ENCODE data around the gene PIGQ.

Gene PIGQ

GRCh38 chr16:606656-607307 is 37.0 kb downstream of the PIGQ start:
- DNase-seq (ENCODE audit: low spot score) = no peak

GRCh38 chr16:608019-608418 is 38.3 kb downstream of the PIGQ start:
- no peak for DNase-seq (ENCODE audit: low spot score)

- no peak for DNase-seq (ENCODE audit: low spot score)
Observed at GRCh38 chr16:609316-609715, 39.5 kb downstream of the PIGQ start.

- no peak for DNase-seq (ENCODE audit: low spot score)
Observed at GRCh38 chr16:609984-610383, 40.2 kb downstream of the PIGQ start.

GRCh38 chr16:610513-611381 is 41.0 kb downstream of the PIGQ start:
- peak; percentile 93 for DNase-seq (ENCODE audit: low spot score)

- no peak for DNase-seq (ENCODE audit: low spot score)
Observed at GRCh38 chr16:615122-615521, 45.4 kb downstream of the PIGQ start.

- DNase-seq (ENCODE audit: low spot score) = no peak
Observed at GRCh38 chr16:616733-617586, 47.2 kb downstream of the PIGQ start.

GRCh38 chr16:617855-618254 is 48.1 kb downstream of the PIGQ start:
- DNase-seq (ENCODE audit: low spot score) = no peak

GRCh38 chr16:619476-620100 is 49.8 kb downstream of the PIGQ start:
- DNase-seq (ENCODE audit: low spot score) = no peak

- no peak for DNase-seq (ENCODE audit: low spot score)
Observed at GRCh38 chr16:620700-621525, 51.1 kb downstream of the PIGQ start.

- no peak for DNase-seq (ENCODE audit: low spot score)
Observed at GRCh38 chr16:621526-622105, 51.8 kb downstream of the PIGQ start.

- no peak for DNase-seq (ENCODE audit: low spot score)
Observed at GRCh38 chr16:622920-623280, 53.1 kb downstream of the PIGQ start.

GRCh38 chr16:624526-625070 is 54.8 kb downstream of the PIGQ start:
- no peak for DNase-seq (ENCODE audit: low spot score)

- no peak for DNase-seq (ENCODE audit: low spot score)
Observed at GRCh38 chr16:625117-625976, 55.6 kb downstream of the PIGQ start.

GRCh38 chr16:625977-626765 is 56.4 kb downstream of the PIGQ start:
- DNase-seq (ENCODE audit: low spot score) = no peak

GRCh38 chr16:626787-627453 is 57.2 kb downstream of the PIGQ start:
- no peak for DNase-seq (ENCODE audit: low spot score)

- no peak for DNase-seq (ENCODE audit: low spot score)
Observed at GRCh38 chr16:627454-628239, 57.9 kb downstream of the PIGQ start.
